Measurements from ENCODE around the gene TMBIM6. TPM values are rescaled to one million over a fixed set of nuclear protein-coding genes. Genes with fewer than 3 reads are reported as not detected.

Gene TMBIM6
- total RNA-seq, 1 experiment from 2014 or later = 402 TPM

GRCh38 chr12:49794021-49794420 lies 52.7 kb downstream of the TMBIM6 start:
- Histone ChIP-seq H4K20me1 (ENCODE audit: low read length) (no peaks in the 10 kb centered on the region), H3K27me3 (ENCODE audit: low read length) (no peaks in the 10 kb centered on the region), H3K4me3 (ENCODE audit: low read length) (no peak overlapping the region), H3K27ac (ENCODE audit: low read length) (no peak overlapping the region), H3K9me3 (ENCODE audit: low read length) (no peaks in the 10 kb centered on the region), H3F3A (ENCODE audit: low read length, unreplicated experiment) (no peaks in the 10 kb centered on the region), H3K36me3 (ENCODE audit: low read depth, low read length) (no peaks in the 10 kb centered on the region), H2AFZ (ENCODE audit: low read length) (no peak overlapping the region), H3K4me2 (ENCODE audit: low read length) (no peak overlapping the region), H3K4me1 (ENCODE audit: insufficient read depth, low read length) (no peaks in the 10 kb centered on the region), H3K79me2 (ENCODE audit: low read length) (no peaks in the 10 kb centered on the region), H3K9ac (ENCODE audit: low read length) (no peak overlapping the region), H3K9me2 (replicated peaks; ENCODE audit: low read length) (no peaks in the 10 kb centered on the region)
- BruUV-seq (replicated peaks) = no TSS peak
- intact Hi-C loops (cut with micrococcal nuclease) = no loop called here
- no peak for DNase-seq
- CTCF ChIA-PET = no interaction called here
- no peak for ATAC-seq
- TF ChIP-seq CTCF (conservative IDR thresholded peaks at IDR 0.05; ENCODE audit: low read depth, low read length) (no peak), EZH2 (IDR thresholded peaks at IDR 0.05; ENCODE audit: low read length, unreplicated experiment) (no peak), EZH2phosphoT487 (IDR thresholded peaks at IDR 0.05; ENCODE audit: borderline replicate concordance, low read length) (no peak)
- POLR2A ChIA-PET (ENCODE audit: unreplicated experiment) = interaction anchor here (0.5 kb wide), 1 partner anchor 11 kb away, joined by 5 read pairs; no protein-coding TSS in a partner anchor

GRCh38 chr12:49794811-49795653 lies 53.7 kb downstream of the TMBIM6 start:
- Histone ChIP-seq H3K9me3 (ENCODE audit: low read length) (no peaks in the 10 kb centered on the region), H3K36me3 (ENCODE audit: low read depth, low read length) (no peaks in the 10 kb centered on the region), H3K27me3 (ENCODE audit: low read length) (no peaks in the 10 kb centered on the region), H3K79me2 (ENCODE audit: low read length) (no peaks in the 10 kb centered on the region), H3K4me3 (ENCODE audit: low read length) (no peak overlapping the region), H3K4me1 (ENCODE audit: insufficient read depth, low read length) (no peaks in the 10 kb centered on the region), H3K9me2 (replicated peaks; ENCODE audit: low read length) (no peaks in the 10 kb centered on the region), H3K9ac (ENCODE audit: low read length) (no peak overlapping the region), H3K27ac (ENCODE audit: low read length) (no peak overlapping the region), H3K4me2 (ENCODE audit: low read length) (no peak overlapping the region), H4K20me1 (ENCODE audit: low read length) (no peaks in the 10 kb centered on the region), H3F3A (ENCODE audit: low read length, unreplicated experiment) (no peaks in the 10 kb centered on the region), H2AFZ (ENCODE audit: low read length) (no peak overlapping the region)
- DNase-seq = no peak
- BruUV-seq (replicated peaks) = TSS peak; percentile 16
- POLR2A ChIA-PET (ENCODE audit: unreplicated experiment) = no interaction called here
- intact Hi-C loops (cut with micrococcal nuclease) = no loop called here
- CTCF ChIA-PET = no interaction called here
- TF ChIP-seq CTCF (conservative IDR thresholded peaks at IDR 0.05; ENCODE audit: low read depth, low read length) = no peak
- TF ChIP-seq EZH2 (IDR thresholded peaks at IDR 0.05; ENCODE audit: low read length, unreplicated experiment) = no peak
- no peak for TF ChIP-seq EZH2phosphoT487 (IDR thresholded peaks at IDR 0.05; ENCODE audit: borderline replicate concordance, low read length)
- ATAC-seq = no peak

- ATAC-seq (no peak), DNase-seq (no peak)
- Histone ChIP-seq H3K4me2 (ENCODE audit: low read length) (no peak overlapping the region), H3K9ac (ENCODE audit: low read length) (no peak overlapping the region), H4K20me1 (ENCODE audit: low read length) (no peaks in the 10 kb centered on the region), H3K4me1 (ENCODE audit: insufficient read depth, low read length) (no peaks in the 10 kb centered on the region), H3K4me3 (ENCODE audit: low read length) (no peak overlapping the region), H2AFZ (ENCODE audit: low read length) (no peak overlapping the region), H3K9me3 (ENCODE audit: low read length) (no peaks in the 10 kb centered on the region), H3K36me3 (ENCODE audit: low read depth, low read length) (no peaks in the 10 kb centered on the region), H3K27me3 (ENCODE audit: low read length) (no peaks in the 10 kb centered on the region), H3K9me2 (replicated peaks; ENCODE audit: low read length) (no peaks in the 10 kb centered on the region), H3F3A (ENCODE audit: low read length, unreplicated experiment) (no peaks in the 10 kb centered on the region), H3K79me2 (ENCODE audit: low read length) (no peaks in the 10 kb centered on the region), H3K27ac (ENCODE audit: low read length) (no peak overlapping the region)
- no TSS peak for BruUV-seq (replicated peaks)
- intact Hi-C loops (cut with micrococcal nuclease) = no loop called here
- TF ChIP-seq EZH2 (IDR thresholded peaks at IDR 0.05; ENCODE audit: low read length, unreplicated experiment) (no peak), CTCF (conservative IDR thresholded peaks at IDR 0.05; ENCODE audit: low read depth, low read length) (no peak)
- ChIA-PET POLR2A (ENCODE audit: unreplicated experiment) (no interaction called here), CTCF (no interaction called here)
Measured at GRCh38 chr12:49795654-49796105, 54.3 kb downstream of the TMBIM6 start.

All from PC-3 (cell line).